ENCODE data around the gene CRKL.
A peak's percentile ranks its signal among the peaks of the same experiment; 100 is the strongest.

Gene CRKL

DNA sequence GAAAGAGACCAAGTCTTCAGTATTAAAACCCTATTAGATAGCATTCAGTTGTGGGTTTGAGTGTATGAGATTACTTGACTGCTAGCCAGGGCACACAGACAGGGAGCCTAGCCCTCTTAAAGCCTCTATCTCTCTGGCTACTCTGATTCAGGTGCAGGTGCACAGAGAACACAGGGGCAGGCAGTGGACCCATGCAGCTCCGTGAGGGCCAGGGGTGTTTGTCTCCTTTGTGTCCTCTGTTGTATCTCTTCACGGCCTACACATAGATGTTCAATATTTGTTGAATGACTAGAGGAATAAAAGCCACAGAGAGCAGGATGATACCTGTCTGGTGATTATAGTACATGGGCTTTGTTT, 28.3 kb downstream of the CRKL start (continued):
- no peak for TF ChIP-seq ZNF580 (tag by site-specific recombination; IDR thresholded peaks at IDR 0.05)
- no peak for TF ChIP-seq HIC1 (tag by site-specific recombination; IDR thresholded peaks at IDR 0.05)
- TF ChIP-seq ZNF132 (tag by site-specific recombination; IDR thresholded peaks at IDR 0.05; ENCODE audit: borderline replicate concordance) = no peak
- no peak for TF ChIP-seq ATF2 (tag by site-specific recombination; IDR thresholded peaks at IDR 0.05; ENCODE audit: low read depth)
- no peak for TF ChIP-seq ZNF366 (tag by site-specific recombination; conservative IDR thresholded peaks at IDR 0.05)
- TF ChIP-seq ZNF501 (tag by site-specific recombination; IDR thresholded peaks at IDR 0.05) = no peak
- no peak for TF ChIP-seq HOXA7 (CRISPR knock-in tag; IDR thresholded peaks at IDR 0.05; ENCODE audit: borderline replicate concordance)
- TF ChIP-seq ZNF791 (tag by site-specific recombination; IDR thresholded peaks at IDR 0.05) = no peak
- no peak for TF ChIP-seq ZXDB (tag by site-specific recombination; IDR thresholded peaks at IDR 0.05)
- TF ChIP-seq, protein P1, sequence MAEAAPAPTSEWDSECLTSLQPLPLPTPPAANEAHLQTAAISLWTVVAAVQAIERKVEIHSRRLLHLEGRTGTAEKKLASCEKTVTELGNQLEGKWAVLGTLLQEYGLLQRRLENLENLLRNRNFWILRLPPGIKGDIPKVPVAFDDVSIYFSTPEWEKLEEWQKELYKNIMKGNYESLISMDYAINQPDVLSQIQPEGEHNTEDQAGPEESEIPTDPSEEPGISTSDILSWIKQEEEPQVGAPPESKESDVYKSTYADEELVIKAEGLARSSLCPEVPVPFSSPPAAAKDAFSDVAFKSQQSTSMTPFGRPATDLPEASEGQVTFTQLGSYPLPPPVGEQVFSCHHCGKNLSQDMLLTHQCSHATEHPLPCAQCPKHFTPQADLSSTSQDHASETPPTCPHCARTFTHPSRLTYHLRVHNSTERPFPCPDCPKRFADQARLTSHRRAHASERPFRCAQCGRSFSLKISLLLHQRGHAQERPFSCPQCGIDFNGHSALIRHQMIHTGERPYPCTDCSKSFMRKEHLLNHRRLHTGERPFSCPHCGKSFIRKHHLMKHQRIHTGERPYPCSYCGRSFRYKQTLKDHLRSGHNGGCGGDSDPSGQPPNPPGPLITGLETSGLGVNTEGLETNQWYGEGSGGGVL (tag by site-specific recombination; IDR thresholded peaks at IDR 0.05) = no peak

DNA sequence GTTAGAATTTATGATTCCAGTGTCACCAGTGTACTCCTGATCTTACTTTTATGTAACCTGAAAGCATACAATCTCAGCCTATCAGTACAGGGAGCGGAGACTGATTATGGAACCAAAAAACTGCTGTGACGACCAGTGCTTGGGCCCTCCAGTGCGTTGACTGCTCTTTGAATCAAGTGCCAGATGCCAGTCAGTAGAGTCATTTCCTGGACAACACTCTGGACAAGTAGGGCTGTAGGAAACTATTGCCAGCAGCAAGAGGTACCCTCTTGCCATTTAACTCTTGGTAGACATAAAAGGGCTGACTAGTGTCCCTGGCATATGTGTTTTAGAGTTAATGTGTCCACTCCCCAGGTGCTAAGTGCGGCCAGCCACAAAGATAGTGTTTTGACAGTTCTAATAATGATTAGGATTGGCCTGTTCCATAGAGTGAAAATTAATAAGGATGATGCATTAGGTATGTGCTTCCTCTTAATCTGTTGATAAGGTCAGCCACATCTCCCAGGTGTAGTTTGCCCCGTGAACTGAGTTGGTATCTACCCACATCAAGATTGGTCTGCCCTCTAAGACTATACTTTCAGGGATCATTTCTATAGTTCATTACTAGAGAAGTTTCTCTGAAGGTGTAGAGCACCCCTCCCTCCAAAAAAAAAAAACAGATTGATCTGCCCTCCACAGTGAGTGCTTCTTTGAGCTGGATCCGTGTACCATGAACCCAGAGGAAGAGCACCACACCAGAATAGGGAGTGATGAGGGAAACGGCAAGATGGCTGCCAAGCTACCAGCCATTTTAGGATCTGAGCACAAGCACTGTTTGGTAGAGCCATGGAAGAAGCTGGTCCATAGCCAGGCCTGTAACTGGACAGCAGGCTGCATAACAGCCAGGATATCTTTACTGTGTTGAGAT, 29.1 kb downstream of the CRKL start:
- Histone ChIP-seq H3K27ac (ENCODE audit: extremely low read depth, low read depth, low read length) (no peak overlapping the region), H3K9me3 (ENCODE audit: control insufficient read depth, insufficient read depth, low read depth, low read length) (no peaks in the 10 kb centered on the region), H3K4me3 (ENCODE audit: low read depth, low read length) (no peak overlapping the region), H3K36me3 (ENCODE audit: control insufficient read depth in 2 of 2, insufficient read depth in 1 of 2, low read length in 2 of 2) (peaks cover 5 to 51% of the 10 kb centered on the region in 2 experiments; a peak in 2 of 3 replicates), H3K4me1 (ENCODE audit: control insufficient read depth, insufficient read depth, low read length) (no peaks in the 10 kb centered on the region)
- CTCF ChIA-PET = interaction anchor here (1.2 kb wide), 1 partner anchor 10 kb away, joined by 3 read pairs; no protein-coding TSS in a partner anchor
- POLR2A ChIA-PET = no interaction called here
- TF ChIP-seq YY2 (tag by site-specific recombination; IDR thresholded peaks at IDR 0.05) (peak; percentile 64; the same call in 1 of the 2 replicates), ZNF404 (tag by site-specific recombination; IDR thresholded peaks at IDR 0.05) (no peak), PRDM10 (tag by site-specific recombination; IDR thresholded peaks at IDR 0.05) (peak; percentile 37; the same call in 1 of the 2 replicates)
- TF ChIP-seq, protein P2, sequence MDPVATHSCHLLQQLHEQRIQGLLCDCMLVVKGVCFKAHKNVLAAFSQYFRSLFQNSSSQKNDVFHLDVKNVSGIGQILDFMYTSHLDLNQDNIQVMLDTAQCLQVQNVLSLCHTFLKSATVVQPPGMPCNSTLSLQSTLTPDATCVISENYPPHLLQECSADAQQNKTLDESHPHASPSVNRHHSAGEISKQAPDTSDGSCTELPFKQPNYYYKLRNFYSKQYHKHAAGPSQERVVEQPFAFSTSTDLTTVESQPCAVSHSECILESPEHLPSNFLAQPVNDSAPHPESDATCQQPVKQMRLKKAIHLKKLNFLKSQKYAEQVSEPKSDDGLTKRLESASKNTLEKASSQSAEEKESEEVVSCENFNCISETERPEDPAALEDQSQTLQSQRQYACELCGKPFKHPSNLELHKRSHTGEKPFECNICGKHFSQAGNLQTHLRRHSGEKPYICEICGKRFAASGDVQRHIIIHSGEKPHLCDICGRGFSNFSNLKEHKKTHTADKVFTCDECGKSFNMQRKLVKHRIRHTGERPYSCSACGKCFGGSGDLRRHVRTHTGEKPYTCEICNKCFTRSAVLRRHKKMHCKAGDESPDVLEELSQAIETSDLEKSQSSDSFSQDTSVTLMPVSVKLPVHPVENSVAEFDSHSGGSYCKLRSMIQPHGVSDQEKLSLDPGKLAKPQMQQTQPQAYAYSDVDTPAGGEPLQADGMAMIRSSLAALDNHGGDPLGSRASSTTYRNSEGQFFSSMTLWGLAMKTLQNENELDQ (tag by site-specific recombination; IDR thresholded peaks at IDR 0.05; ENCODE audit: low read depth) = no peak

Data from HEK293 (cell line).